GM23338 (cell line): Measurements from ENCODE around the gene POLR1A. TPM values are rescaled to one million over a fixed set of nuclear protein-coding genes. Genes with fewer than 3 reads are reported as not detected.

Experiments used
- ATAC-seq: fragments of 200-7000 bp; cut with Tn5 transposase; 3 replicates; pipeline ENCODE4 v1.9.1; 2020
- DNase-seq: peaks from one replicate; pipeline ENCODE4 v3.0.0-alpha.2; 2015; ENCODE audit warnings: low spot score
- H2AFZ ChIP-seq: fragments of 200-600 bp; sonication (generic); 2 replicates; pipeline ENCODE4 v1.8.0; 2016; ENCODE audit warnings: antibody characterized with exemption, mild to moderate bottlenecking, moderate library complexity
- H3F3A ChIP-seq: fragments of 200-600 bp; sonication (generic); replicated peaks from 2 replicates; pipeline ENCODE4 v1.8.0; 2017; ENCODE audit warnings: antibody characterized with exemption, mixed run types, low read depth
- H3K27ac ChIP-seq: fragments of 200-600 bp; sonication (generic); 2 replicates; pipeline ENCODE4 v1.6.1; 2016; ENCODE audit warnings: low read depth
- H3K27me3 ChIP-seq: fragments of 200-600 bp; sonication (generic); 2 replicates; pipeline ENCODE4 v1.8.0; 2016; ENCODE audit warnings: mild to moderate bottlenecking, mixed run types, moderate library complexity; ENCODE audit not compliant: insufficient read depth
- H3K36me3 ChIP-seq: fragments of 200-600 bp; sonication (generic); 2 replicates; pipeline ENCODE4 v1.8.0; 2016; ENCODE audit warnings: mild to moderate bottlenecking; ENCODE audit not compliant: insufficient read depth
- H3K4me1 ChIP-seq: fragments of 200-600 bp; sonication (generic); 2 replicates; pipeline ENCODE4 v1.8.0; 2016; ENCODE audit warnings: mild to moderate bottlenecking, moderate library complexity; ENCODE audit not compliant: insufficient read depth
- H3K4me2 ChIP-seq: fragments of 200-600 bp; sonication (generic); 2 replicates; pipeline ENCODE4 v1.7.1; 2017; ENCODE audit warnings: mixed run types
- H3K4me3 ChIP-seq: fragments of 200-600 bp; sonication (generic); 2 replicates; pipeline ENCODE4 v1.6.1; 2016; ENCODE audit warnings: mixed run types
- H3K79me2 ChIP-seq: fragments of 200-600 bp; sonication (generic); replicated peaks from 2 replicates; pipeline ENCODE4 v1.8.0; 2017; ENCODE audit warnings: mild to moderate bottlenecking; ENCODE audit not compliant: insufficient read depth
- H3K9me2 ChIP-seq: fragments of 200-600 bp; sonication (generic); 2 replicates; pipeline ENCODE4 v1.8.0; 2017; ENCODE audit not compliant: insufficient read depth
- H4K20me1 ChIP-seq: fragments of 200-600 bp; sonication (generic); replicated peaks from 2 replicates; pipeline ENCODE4 v1.8.0; 2017; ENCODE audit warnings: mild to moderate bottlenecking; ENCODE audit not compliant: insufficient read depth
- H3K27ac Mint-ChIP-seq: 2 replicates; pipeline ENCODE4 v1.8.0; 2020; ENCODE audit warnings: inconsistent platforms, mild to moderate bottlenecking, moderate library complexity, mixed read lengths
- H3K27me3 Mint-ChIP-seq: 3 replicates; pipeline ENCODE4 v1.8.0; 2022; ENCODE audit warnings: low read depth, mild to moderate bottlenecking, moderate library complexity, mixed read lengths, inconsistent platforms; ENCODE audit not compliant: insufficient read depth, poor library complexity
- H3K36me3 Mint-ChIP-seq: 3 replicates; pipeline ENCODE4 v1.8.0; 2021; ENCODE audit warnings: low read depth, mild to moderate bottlenecking, inconsistent platforms, moderate library complexity, mixed read lengths
- H3K4me1 Mint-ChIP-seq: 3 replicates; pipeline ENCODE4 v1.8.0; 2020; ENCODE audit warnings: mild to moderate bottlenecking, inconsistent platforms, mixed read lengths
- H3K4me3 Mint-ChIP-seq: 3 replicates; pipeline ENCODE4 v1.8.0; 2021; ENCODE audit warnings: moderate library complexity, mild to moderate bottlenecking, inconsistent platforms, mixed read lengths
- H3K9me3 Mint-ChIP-seq: 3 replicates; pipeline ENCODE4 v1.8.0; 2020; ENCODE audit warnings: moderate library complexity, mild to moderate bottlenecking, inconsistent platforms, mixed read lengths
- CREB1 ChIP-seq: fragments of 250-450 bp; sonication (Bioruptor Pico); IDR thresholded peaks from 2 replicates; pipeline ENCODE4 v1.5.0; 2020; ENCODE audit warnings: low read depth, mild to moderate bottlenecking, moderate library complexity
- CTCF ChIP-seq, 2 experiments: fragments of 200-600 bp in 1 of 2; sonication (generic) in 1 of 2; conservative IDR thresholded peaks; 2 replicates each; pipeline versions ENCODE4 v1.5.1 to v1.6.1; 2016 to 2017; ENCODE audit warnings: antibody characterized with exemption in 2 of 2, low read depth in 2 of 2, mild to moderate bottlenecking in 2 of 2, moderate library complexity in 1 of 2
- ETS1 ChIP-seq: IDR thresholded peaks from 2 replicates; pipeline ENCODE4 v1.6.1; 2016; ENCODE audit warnings: antibody characterized with exemption
- EZH2 ChIP-seq: fragments of 200-600 bp; sonication (generic); IDR thresholded peaks from one replicate; pipeline ENCODE4 v1.8.0; 2017; ENCODE audit warnings: antibody characterized with exemption, mild to moderate bottlenecking, low read depth; ENCODE audit not compliant: unreplicated experiment
- EZH2phosphoT487 ChIP-seq: fragments of 200-600 bp; sonication (generic); IDR thresholded peaks from one replicate; pipeline ENCODE4 v1.8.1; 2018; ENCODE audit warnings: antibody characterized with exemption; ENCODE audit not compliant: unreplicated experiment
- JUNB ChIP-seq: IDR thresholded peaks from one replicate; pipeline ENCODE4 v1.6.1; 2016; ENCODE audit warnings: antibody characterized with exemption; ENCODE audit not compliant: unreplicated experiment
- NANOG ChIP-seq: IDR thresholded peaks from 2 replicates; pipeline ENCODE4 v1.6.1; 2016; ENCODE audit warnings: antibody characterized with exemption, borderline replicate concordance
- POLR2AphosphoS5 ChIP-seq: IDR thresholded peaks from 2 replicates; pipeline ENCODE4 v1.6.1; 2016; ENCODE audit warnings: antibody characterized with exemption, low read depth
- REST ChIP-seq: IDR thresholded peaks from one replicate; pipeline ENCODE4 v1.6.1; 2018; ENCODE audit warnings: antibody characterized with exemption; ENCODE audit not compliant: unreplicated experiment
- STAT1 ChIP-seq: IDR thresholded peaks from one replicate; pipeline ENCODE4 v1.6.1; 2016; ENCODE audit warnings: antibody characterized with exemption; ENCODE audit not compliant: unreplicated experiment
- ZNF114 ChIP-seq: fragments of 250-450 bp; sonication (Bioruptor Pico); IDR thresholded peaks from 2 replicates; pipeline ENCODE4 v1.5.0; 2020; ENCODE audit warnings: mild to moderate bottlenecking, moderate library complexity
- ZNF331 ChIP-seq: fragments of 250-450 bp; sonication (Bioruptor Pico); IDR thresholded peaks from 2 replicates; pipeline ENCODE4 v1.5.0; 2020; ENCODE audit warnings: low read depth, mild to moderate bottlenecking, moderate library complexity
- polyA plus RNA-seq: library from polyadenylated mRNA; unstranded; fragments of >200 nt; fragmentation: Nextera tagmentation; extraction: Ambion mirVana; gene quantifications from 2 replicates; pipeline ENCODE4 v1.2.1, GENCODE V29; 2016
- total RNA-seq: library from RNA; depleted of rRNA; stranded (reverse); fragments of >200 nt; shearing (Covaris generic); gene quantifications from 2 replicates; pipeline ENCODE4 v1.2.3, GENCODE V29; 2014

Gene POLR1A
- total and polyA plus RNA-seq, 2 experiments from 2014 or later, result 13.8 to 43.2 TPM

- Histone ChIP-seq H3K4me2 (no peak overlapping the region), H3K9me2 (no peaks in the 10 kb centered on the region), H3K27me3 (no peaks in the 10 kb centered on the region), H3F3A (no peaks in the 10 kb centered on the region), H3K79me2 (no peaks in the 10 kb centered on the region), H3K27ac (no peak overlapping the region), H3K4me1 (no peaks in the 10 kb centered on the region), H3K4me3 (no peak overlapping the region), H4K20me1 (no peaks in the 10 kb centered on the region), H2AFZ (no peak overlapping the region), H3K36me3 (no peaks in the 10 kb centered on the region)
- DNase-seq (no peak), ATAC-seq (no peak)
- peaks cover 9% of the 10 kb centered on the region for H3K27me3 Mint-ChIP-seq
- no peak overlapping the region for H3K4me3 Mint-ChIP-seq
- H3K9me3 Mint-ChIP-seq, result peaks cover 18% of the 10 kb centered on the region
- no peak overlapping the region for H3K27ac Mint-ChIP-seq
- H3K36me3 Mint-ChIP-seq, result peaks cover 7% of the 10 kb centered on the region; the same call in 2 of the 3 replicates
- peaks cover 5% of the 10 kb centered on the region; the same call in 2 of the 3 replicates for H3K4me1 Mint-ChIP-seq
- no peak for TF ChIP-seq ZNF331 (CRISPR knock-in tag)
Measured at GRCh38 chr2:86016581-86016980, 89.1 kb downstream of the POLR1A start.

- no peaks in the 10 kb centered on the region for H3K9me2 ChIP-seq
- Mint-ChIP-seq H3K27ac (no peak overlapping the region), H3K27me3 (peaks cover 9% of the 10 kb centered on the region), H3K4me1 (peaks cover 5% of the 10 kb centered on the region; the same call in 2 of the 3 replicates), H3K4me3 (no peak overlapping the region), H3K36me3 (peaks cover 7% of the 10 kb centered on the region; the same call in 1 of the 3 replicates), H3K9me3 (peaks cover 18% of the 10 kb centered on the region)
- no peaks in the 10 kb centered on the region for H3K4me1 ChIP-seq
- ATAC-seq (no peak), DNase-seq (no peak)
- no peak overlapping the region for H3K27ac ChIP-seq
- no peaks in the 10 kb centered on the region for H3K36me3 ChIP-seq
- H3K4me3 ChIP-seq, result no peak overlapping the region
- H3K4me2 ChIP-seq, result no peak overlapping the region
- no peaks in the 10 kb centered on the region for H3K79me2 ChIP-seq
- H4K20me1 ChIP-seq, result no peaks in the 10 kb centered on the region
- no peak overlapping the region for H2AFZ ChIP-seq
- no peaks in the 10 kb centered on the region for H3F3A ChIP-seq
- no peaks in the 10 kb centered on the region for H3K27me3 ChIP-seq
- TF ChIP-seq NANOG (no peak), POLR2AphosphoS5 (no peak), STAT1 (no peak), EZH2phosphoT487 (no peak), ZNF114 (CRISPR knock-in tag) (no peak), EZH2 (no peak), CREB1 (CRISPR knock-in tag) (no peak), ETS1 (no peak), CTCF (conservative IDR thresholded peaks at IDR 0.05; ENCODE audit: low read depth in 2 of 2) (no peak), REST (no peak), JUNB (no peak)
Measured at GRCh38 chr2:86015699-86016098, 90.0 kb downstream of the POLR1A start.
